CD4-positive, alpha-beta T cell treated with Interleukin-15 for 4 hours (primary cell): ENCODE data around the gene CLDND2.

Experiments used
- DNase-seq: peaks from one replicate; pipeline ENCODE4 v3.0.0-alpha.2; 2020; ENCODE audit warnings: low spot score

Gene CLDND2

DNA sequence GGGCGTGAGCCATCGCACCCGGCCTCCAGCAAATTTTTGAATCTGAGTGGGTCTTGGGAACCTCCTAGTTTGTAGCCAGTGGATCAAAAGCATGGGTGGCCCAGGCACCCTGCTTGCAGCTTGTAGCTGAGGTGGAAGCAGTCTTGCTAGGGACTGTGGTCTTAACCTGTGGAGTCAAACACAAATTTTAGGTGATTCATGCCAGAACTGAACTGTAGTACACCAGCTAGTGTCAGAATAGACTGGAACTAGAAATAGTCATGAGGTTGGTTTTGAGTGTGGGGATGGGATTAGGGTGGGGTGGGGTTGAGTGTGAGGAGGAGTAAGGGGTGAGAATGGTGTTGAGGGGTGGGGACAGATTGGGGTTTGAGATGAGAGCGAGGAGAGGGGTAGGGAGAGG is 13.2 kb upstream of the CLDND2 start:
- no peak for DNase-seq

DNA sequence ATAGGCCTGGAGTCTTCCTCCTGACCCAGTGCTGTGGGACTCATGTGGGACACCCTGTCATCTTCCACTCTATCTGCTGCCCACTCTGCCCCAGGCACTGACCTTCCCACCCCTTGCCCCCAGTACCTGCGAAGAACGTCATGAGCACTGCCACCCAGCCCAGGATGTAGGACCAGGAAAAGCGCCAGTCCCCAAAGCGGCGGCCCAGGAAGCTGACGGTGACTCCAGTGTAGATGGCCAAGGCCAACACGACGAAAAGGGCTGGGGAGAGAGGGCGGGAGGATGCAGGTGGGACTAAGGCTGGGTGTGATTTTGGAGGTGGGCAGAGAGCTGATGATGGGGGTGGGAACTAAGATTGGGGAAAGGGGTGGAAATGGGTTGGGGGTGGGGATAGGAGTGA is 11.6 kb upstream of the CLDND2 start:
- no peak for DNase-seq

DNA sequence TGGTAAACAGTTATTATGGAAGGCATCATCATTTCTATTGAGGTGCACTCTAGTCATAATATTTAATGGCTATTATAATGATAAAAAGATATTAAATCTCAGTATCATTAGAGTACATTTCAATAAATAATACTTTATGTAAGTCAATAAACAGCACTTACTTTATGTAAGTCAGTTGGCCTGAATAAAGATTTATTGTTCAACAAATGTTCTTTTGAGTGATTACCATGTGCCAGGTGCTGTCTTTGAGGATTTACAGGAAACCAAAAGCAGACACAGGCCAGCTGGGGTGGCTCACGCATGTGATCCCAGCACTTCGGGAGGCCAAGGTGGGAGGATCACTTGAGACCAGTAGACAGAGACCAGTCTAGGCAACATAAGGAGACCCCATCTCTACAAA is 8.6 kb upstream of the CLDND2 start:
- DNase-seq, result no peak

DNA sequence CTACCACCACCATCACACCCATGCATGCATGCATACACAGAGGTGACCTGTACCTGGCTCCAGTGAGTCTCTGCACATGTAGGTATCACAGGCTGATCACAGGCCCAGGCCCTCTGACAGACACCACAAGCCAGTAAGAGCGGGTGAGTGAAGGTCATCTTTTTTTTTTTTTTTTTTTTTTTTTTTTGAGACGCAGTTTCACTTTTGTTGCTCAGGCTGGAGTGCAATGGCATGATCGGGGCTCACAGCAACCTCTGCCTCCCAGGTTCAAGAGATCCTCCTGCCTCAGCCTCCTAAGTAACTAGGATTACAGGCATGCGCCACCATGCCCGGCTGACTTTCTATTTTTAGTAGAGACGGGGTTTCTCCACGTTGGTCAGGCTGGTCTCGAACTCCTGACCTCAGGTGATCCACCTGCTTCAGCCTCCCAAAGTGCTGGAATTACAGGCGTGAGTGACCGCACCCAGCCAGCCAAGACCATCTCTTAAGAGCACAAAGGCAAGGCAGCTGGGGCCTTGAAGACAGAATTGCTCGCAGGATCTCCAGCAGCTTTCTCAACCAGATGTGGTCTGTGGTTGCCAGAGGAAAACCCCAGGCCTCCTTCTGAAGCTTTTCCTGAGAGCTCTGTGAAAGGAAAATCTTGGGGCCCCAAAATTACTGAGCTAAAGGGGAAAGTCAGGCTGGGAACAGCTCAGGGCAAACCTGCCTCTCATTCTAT is 6.9 kb upstream of the CLDND2 start:
- no peak for DNase-seq

DNA sequence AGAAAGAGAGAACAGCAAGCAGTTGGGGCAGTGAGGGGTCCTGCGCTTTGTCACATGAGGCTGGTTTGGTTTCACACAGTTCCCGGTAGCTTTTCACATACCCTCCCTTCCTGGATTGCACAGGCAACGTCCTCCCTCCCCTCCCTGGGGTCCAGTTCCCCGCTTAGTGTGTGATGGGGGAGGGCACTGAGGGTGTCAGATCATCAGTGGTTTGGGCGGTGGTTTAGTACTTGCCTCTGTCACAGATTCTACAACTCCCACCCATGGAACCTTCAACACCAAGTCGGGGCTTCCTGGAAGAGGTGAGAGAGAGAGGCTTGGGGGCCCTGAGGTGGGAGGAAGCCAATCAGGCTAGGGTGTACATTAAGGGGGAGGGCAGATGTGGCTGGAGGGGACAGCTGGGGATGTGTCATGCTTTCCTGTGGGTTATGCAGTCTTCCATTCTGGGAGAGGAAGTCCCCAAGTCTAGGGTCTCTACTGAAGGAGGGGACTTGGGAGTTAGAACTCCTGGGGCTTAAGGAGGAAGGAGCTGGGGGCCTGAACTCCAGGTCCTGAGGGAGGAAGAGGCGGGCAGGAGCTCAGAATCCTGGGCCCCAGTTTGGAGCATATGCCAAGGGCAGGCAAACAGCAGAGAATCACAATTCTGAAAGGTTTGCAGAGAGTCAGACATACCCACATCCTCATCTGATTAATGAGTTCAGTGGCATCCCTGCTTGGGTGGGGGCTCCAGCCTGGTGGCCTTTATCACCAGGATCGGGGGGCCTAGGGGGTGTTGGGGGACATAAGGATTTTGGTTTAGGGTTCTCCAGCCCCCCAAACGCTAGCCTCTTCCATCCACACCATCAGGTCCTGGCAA is 4.1 kb upstream of the CLDND2 start, which contains the start of gene NKG7:
TSS of gene NKG7 (minus strand) at position 6 of the 856 bp plus-strand sequence. CDS start 119 bp downstream, outside the sequence.
- peak; percentile 93 for DNase-seq

DNA sequence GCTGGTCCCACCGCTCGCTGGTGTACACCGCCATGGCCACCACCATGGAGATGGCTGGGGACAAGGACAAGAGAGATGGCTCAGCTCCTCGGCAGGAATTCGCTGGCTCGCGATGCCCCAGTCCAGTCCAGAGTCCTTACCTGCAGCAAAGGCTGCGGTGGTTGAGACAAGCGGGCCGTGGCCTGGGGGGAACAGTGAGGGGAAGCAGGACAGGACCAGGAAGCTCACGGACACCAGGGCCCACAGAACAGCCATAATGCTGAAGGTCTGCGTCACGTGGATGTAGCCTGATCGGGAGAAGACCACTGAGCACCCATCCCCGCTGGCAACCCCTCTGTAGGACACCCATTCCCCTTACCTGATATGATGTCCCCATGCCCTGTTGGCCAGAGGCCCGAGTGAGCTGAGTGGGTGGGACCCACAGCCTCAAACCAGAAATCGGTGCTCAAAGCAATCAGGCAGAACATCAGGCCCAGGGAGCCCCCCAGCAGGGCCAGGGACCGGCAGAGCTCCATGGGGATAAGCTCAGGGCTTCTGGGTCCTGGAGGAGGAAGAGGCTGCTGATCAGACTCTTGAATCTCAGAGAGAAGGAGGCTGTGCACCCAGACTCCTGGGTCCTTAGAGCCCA is 3.3 kb upstream of the CLDND2 start:
- no peak for DNase-seq

DNA sequence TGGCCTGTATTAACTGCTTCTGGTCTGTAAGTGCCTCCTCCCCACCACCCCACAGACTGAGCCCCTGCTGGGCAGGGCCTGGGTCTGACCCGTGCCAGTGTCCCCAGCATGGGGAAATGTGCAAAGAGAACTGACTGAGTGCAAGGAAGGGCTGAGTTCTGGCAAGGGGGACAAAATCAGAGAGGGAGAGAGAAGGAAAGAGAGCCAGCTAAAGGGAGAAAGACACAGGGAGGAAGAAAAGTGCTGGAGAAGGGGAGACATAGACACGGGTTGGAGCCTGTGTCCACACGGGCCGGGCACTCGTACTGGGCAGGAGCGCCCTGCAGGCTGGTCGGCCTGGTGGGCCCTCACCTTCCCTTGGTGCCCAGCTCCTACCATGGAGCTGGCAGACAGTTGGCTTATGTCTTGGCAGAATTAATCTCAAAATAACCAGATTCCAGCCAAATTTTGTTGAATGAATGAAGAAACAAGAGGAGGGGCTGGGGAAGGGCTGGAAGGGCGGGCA is 2.4 kb upstream of the CLDND2 start:
- no peak for DNase-seq

DNA sequence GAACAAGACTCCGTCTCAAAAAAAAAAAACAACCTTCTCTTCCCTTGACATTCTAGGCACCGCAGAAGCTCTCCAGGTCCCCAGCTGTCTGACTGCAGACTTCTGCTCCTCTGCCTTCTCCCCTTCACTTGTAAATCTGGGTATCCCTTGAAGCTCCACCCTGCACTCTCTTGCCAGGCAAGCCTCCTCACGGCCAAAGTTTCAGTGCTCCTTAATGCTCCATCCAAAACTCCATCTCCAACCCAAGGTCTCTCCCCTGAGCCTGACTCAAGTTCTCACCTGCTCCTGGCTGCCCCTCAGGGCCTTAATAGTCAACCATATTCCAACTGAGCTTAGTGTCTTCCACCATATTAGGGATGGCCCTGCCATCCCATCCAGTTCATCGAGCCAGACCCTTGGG is 1.4 kb upstream of the CLDND2 start:
- DNase-seq, result no peak

DNA sequence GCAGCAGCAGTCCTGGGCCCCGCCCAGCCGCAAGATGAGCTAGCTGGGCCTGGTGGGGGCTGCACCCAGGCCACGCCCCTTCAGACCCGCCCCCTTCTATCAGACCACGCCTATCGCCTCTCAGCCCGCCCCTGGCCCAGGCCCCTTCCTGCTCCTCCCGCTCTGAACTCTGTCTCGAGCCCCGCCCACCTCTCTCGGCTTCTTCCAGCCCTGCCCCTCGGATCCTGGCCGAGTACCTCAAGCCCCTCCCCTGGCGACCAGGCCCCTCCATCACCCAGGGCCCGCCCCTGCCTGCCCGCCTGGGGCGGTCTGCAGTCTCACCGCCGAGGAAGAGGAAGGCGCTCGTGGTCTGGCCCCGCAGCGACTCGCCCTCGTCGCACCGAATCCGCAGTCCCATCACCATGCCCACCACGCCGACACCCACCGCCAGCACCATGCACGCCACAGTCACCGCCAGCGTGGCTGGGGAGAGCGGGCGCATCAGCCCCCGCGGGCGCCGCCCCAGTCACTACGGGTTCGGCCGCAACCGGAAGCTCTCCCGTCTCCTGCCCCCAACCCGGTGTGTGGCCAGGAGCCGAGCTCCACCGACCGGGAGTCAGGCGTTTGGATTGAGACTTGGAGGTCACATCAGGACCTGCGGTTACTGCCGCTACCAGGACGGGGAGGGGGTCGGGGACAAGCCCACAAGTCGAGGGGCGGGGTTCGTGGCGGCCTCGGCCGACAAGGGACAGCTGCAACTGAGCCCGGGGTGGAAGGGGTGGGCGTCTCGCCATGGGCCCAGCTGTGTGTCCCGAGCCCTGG is 1.0 kb downstream of the CLDND2 start:
- DNase-seq, result peak; percentile 98

DNA sequence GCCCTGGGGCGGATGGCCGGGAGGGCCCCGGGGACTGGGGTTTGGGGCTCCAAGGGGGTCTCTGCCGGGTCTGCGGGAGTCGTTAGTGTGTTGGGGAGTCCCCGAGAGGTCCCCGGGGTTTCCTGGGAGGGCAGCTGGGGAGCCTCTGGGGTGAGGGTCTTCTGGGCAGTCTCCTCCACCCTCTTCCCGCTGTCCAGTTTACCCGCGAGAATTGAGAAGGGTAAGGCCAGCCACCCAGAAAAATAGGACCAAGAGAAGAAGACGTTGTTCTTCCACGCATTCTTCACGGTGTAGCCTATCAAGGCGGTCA is 1.6 kb downstream of the CLDND2 start:
- no peak for DNase-seq

DNA sequence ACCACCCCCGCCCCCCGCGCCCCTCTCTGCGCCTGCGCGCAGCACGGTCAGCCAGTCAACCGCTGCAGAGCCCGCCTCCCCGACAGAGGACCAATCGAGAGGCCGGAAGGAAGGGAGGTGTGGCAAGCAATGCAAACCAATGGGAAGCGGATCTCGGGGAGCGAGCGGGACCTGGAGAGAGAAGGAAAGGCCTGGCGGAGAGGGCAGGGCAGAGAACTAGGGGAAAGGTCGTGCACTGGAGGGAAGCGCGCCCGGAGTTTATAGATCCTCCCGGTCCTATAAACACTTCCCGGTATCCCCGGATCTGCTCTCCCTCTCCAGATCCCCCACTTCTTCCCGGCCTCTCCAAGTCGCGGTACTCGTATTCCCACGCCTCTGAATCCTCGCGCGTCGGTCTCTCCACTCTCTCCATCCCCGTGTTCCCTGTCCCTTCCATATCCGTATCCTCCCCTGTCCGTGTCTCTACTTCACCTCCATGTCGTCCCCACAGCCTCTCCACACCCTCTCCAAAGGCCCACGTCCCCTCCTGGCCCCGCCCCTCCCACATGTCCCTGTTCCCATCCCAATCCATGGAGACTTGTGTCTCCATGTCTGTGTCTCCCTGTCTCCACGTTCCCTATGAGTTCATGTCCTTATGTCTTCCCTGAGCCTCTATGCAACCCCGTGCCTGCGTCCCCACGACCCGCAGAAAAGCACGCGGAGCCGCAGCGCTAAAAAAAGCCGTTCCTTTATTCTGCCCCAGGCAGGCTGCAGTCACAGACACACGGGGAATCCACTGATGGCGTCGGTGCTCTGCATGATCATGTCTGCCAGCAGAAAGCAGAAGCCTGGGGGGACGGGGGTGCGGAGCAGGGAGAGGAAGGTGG is 2.2 kb downstream of the CLDND2 start:
- peak; percentile 94 for DNase-seq

DNA sequence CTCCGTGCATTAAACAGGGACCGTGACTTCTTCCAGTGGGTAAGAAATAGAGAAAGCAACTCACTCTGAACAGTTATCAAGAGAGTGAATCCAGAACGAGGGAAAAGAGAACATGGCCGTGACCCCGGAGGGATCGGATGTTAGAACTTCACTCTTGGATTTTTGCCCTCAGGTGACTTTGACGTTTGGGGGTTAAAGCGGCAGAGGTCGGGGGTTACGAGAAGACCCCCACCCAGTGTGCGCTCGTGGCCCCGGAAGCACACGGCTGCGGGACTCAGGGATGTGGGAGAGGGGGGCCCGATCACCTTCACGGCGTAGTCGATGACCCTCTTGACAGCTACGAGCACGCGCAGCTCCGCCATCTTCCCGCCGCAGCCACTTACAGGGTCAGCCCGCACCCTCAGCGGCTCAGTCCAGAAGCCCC is 2.8 kb downstream of the CLDND2 start, which contains the start of gene ETFB:
TSS of gene ETFB (minus strand) at position 424 of the 424 bp plus-strand sequence. CDS start at position 362, 62 bp downstream.
- no peak for DNase-seq

DNA sequence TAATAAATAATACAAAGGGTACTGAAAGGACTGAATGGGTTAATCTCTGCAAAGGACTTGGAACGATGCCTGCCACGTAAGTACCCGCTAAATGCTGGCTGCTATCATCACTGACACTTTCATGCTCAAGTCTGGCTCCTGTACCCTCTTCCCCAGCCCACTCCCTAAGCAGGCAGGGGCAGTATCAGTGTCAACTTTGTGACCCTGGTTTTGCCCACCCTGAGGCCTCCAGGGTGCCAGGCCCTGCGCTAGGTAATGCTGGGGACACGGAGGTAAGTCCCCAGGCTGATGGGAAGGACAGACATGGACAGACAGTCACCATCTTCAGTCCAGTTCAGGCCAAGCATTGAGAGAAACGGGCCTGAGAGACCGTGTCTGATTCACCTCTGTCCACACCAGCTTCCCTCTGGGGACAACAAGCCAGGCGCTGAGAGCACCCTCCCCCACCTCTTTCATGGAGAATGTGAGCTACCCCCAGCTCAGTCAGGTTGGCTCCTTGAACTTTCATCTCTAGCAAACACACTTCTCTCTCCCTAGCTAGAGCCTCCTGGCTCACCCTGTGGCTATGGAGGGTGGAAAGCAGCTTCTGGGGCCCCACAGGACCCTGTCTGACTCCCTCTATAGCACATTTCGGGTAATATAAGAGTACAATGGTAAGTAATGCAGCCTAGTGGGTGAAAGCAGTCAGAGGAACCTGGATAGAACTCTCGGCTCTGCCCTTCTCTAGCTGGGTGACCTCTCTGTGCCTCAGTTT is 3.4 kb downstream of the CLDND2 start:
- DNase-seq, result peak; percentile 22

DNA sequence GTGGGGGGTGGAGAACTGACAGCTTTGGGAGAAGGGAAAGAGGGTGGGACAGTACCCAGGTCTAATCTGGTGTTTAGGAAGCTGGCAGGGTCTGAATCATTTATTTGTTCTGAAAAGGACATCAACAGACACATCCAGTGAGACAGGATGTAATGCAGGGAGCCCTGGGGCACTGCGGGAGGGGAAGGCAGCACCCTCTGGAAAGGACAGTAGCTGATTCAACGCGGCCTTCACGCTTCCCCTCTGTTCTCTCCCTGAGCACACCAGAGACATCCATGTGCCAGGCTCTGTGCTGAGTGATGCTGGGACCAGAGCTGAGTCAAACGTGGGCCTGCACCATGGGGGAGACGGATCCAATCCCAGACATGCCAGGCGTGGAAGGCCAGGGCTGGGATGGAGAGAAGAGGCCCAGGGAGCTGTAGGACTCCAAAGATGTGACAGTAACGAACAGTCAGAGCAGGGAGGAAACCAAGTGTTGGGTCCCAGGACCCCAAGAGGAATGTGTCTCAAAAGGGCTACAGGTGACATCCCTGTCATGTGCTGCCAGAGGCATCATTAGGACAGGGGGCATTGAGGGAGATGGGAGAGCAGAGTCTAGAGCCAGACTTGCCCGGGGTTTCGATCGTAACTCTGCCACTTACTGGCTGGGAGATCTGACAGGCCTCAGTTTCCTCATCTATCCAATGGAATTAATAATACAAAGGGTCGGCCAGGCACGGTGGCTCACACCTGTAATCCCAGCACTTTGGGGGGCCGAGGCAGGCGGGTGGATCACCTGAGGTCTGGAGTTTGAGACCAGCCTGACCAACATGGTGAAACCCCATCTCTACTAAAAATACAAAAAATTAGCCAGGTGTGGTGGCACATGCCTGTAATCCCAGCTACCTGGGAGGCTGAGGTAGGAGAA is 4.3 kb downstream of the CLDND2 start:
- no peak for DNase-seq

DNA sequence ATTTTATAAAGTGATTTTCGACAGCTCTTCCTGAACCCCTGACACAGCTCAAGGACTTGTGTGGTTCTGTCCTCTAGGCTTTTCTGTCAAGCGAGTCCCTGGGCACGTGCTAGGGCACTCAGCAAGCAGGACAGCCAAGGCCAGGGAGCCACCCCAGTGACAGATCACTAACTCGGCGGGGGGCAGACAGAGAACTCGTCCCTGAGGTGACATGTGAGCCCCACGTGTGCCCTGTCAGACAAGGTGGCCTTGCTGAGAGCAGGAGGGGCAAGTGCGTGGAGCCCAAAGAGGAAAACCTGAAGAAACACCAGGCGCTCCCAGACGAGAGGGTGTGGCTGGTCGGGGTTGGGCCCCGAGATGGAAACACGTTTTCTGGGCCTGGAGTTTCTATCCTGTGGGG is 7.6 kb downstream of the CLDND2 start:
- no peak for DNase-seq

DNA sequence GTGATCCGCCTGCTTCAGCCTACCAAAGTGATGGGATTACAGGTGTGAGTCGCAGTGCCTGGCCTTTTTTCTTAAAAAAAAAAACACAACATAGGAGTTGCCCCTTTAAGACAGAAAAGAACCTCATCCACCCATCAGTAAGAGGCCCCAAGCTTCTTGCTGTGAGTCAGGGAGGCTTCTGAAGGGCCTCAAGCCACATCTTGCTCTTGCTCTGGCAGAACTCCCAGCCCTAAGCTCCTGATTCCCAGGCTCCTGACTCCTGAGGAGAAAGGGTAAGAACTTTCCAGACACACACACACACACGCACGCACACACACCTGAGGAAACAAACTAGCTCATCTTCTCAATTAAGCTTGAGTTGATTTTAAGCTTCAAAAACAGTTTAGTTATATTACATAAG is 9.5 kb downstream of the CLDND2 start:
- DNase-seq, result no peak

DNA sequence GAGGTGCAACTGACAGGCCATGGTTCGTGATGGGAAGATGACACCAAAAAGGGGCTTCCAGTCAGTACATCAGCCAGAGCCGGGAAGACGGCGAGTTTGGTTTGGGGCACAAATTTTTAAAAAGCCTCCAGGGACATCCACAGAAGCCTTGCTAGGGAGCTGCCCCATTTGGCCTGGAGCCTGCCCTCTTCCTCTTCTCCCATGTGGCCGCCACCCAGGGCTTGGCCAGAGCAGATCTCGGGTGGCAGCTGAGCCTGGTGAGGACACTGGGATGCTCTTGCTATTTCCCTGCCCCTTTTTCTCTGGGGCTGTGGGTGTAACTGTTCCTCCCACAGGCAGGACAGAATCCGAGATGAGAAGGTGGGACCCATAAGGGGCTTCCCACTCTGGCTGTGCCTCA is 10.9 kb downstream of the CLDND2 start:
- no peak for DNase-seq

DNA sequence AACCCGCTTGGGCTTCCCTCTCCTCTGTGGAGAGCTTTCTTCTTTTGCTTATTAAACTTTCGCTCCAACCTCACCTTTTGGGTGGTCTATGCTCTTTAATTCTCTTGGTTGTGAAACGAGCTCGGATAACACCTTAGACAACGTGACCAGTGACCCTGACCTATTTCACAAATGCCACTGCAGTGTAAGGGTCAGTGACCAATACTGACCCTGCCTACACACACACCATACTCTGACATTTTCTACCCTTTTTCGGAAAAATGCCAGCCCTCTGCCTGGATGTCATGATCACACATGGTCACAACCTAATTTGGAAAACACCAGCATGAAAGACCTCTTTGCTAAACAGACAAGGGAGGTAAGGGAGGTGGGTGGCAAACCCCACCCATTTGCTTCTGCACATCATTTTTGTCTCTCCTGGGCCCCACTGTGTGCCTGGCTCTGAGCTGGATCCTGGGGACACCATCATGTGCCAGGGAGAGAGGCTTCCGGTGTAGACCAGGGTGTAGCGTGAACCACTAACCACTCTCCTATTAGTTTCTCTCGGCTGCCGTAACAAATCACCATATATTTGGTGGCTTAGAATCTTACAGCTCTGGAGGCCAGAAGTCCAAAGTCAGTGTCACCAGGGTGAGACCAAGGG is 12.5 kb downstream of the CLDND2 start:
- no peak for DNase-seq

DNA sequence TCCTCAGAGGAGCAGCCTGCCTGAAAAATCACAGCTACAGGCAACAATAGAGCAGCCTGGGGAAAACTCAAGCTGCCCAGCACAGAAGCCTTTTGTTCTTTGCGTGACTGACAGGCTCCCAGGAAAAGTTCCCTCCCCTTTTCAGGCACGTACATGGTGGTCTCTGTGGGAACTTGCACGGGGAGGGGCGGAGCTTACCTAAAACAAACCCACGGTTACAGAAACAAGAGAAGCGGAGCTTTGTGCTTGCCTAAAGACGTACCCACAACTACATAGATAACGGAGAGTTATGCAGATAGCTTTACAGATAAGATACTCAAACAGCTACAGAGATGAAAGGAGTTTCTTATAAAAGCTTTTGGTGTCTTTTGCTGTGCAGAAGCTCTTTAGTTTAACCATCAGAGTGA is 14.1 kb downstream of the CLDND2 start:
- DNase-seq, result no peak
